ENCODE measurements around the gene KNDC1.

Gene KNDC1

GRCh38 chr10:133114726-133115452 is 45.1 kb upstream of the KNDC1 start:
- TF ChIP-seq CTCF (IDR thresholded peaks at IDR 0.05; ENCODE audit: low read depth, low read length): no peak
- no peak overlapping the region for H3K4me3 ChIP-seq (replicated peaks in 1 of 2; ENCODE audit: low read depth in 2 of 2, low read length in 2 of 2)
- DNase-seq (ENCODE audit: low read depth in 2 of 2): no peak

GRCh38 chr10:133115453-133115842 is 44.6 kb upstream of the KNDC1 start:
- no peak for DNase-seq (ENCODE audit: low read depth in 2 of 2)
- no peak overlapping the region for H3K4me3 ChIP-seq (replicated peaks in 1 of 2; ENCODE audit: low read depth in 2 of 2, low read length in 2 of 2)
- TF ChIP-seq CTCF (IDR thresholded peaks at IDR 0.05; ENCODE audit: low read depth, low read length): no peak

GRCh38 chr10:133115976-133116375 is 44.0 kb upstream of the KNDC1 start:
- DNase-seq (ENCODE audit: low read depth in 2 of 2): no peak
- TF ChIP-seq CTCF (IDR thresholded peaks at IDR 0.05; ENCODE audit: low read depth, low read length): no peak
- H3K4me3 ChIP-seq (replicated peaks in 1 of 2; ENCODE audit: low read depth in 2 of 2, low read length in 2 of 2): no peak overlapping the region

- no peak overlapping the region for H3K4me3 ChIP-seq (replicated peaks in 1 of 2; ENCODE audit: low read depth in 2 of 2, low read length in 2 of 2)
- DNase-seq (ENCODE audit: low read depth in 2 of 2): no peak
- TF ChIP-seq CTCF (IDR thresholded peaks at IDR 0.05; ENCODE audit: low read depth, low read length): no peak
Measured at GRCh38 chr10:133116455-133116854, 43.6 kb upstream of the KNDC1 start.

GRCh38 chr10:133117036-133117687 is 42.9 kb upstream of the KNDC1 start:
- H3K4me3 ChIP-seq (replicated peaks in 1 of 2; ENCODE audit: low read depth in 2 of 2, low read length in 2 of 2): no peak overlapping the region
- DNase-seq (ENCODE audit: low read depth in 2 of 2): no peak
- no peak for TF ChIP-seq CTCF (IDR thresholded peaks at IDR 0.05; ENCODE audit: low read depth, low read length)

- no peak for DNase-seq (ENCODE audit: low read depth in 2 of 2)
- no peak for TF ChIP-seq CTCF (IDR thresholded peaks at IDR 0.05; ENCODE audit: low read depth, low read length)
Measured at GRCh38 chr10:133117688-133118071, 42.3 kb upstream of the KNDC1 start.

More at GRCh38 chr10:133117688-133118071, 42.3 kb upstream of the KNDC1 start:
- H3K4me3 ChIP-seq (replicated peaks in 1 of 2; ENCODE audit: low read depth in 2 of 2, low read length in 2 of 2): no peak overlapping the region
